T1000 (cell line): ENCODE data around the gene PRPF19.

Source experiments
- DNase-seq: peaks from one replicate; lab custom pipeline; 2025; ENCODE audit warnings: mixed read lengths; lab: John Stamatoyannopoulos, UW

Gene PRPF19

GRCh38 chr11:60937811-60938210 is 31.4 kb upstream of the PRPF19 start:
- DNase-seq: no peak

GRCh38 chr11:60937144-60937527 is 30.8 kb upstream of the PRPF19 start:
- DNase-seq: no peak

- DNase-seq: no peak
These were observed 30.2 kb upstream of the PRPF19 start for GRCh38 chr11:60936467-60937143.

GRCh38 chr11:60935676-60936442 is 29.5 kb upstream of the PRPF19 start:
- no peak for DNase-seq

- no peak for DNase-seq
These were observed 28.6 kb upstream of the PRPF19 start for GRCh38 chr11:60934790-60935605.

GRCh38 chr11:60934124-60934789 is 27.9 kb upstream of the PRPF19 start:
- DNase-seq: no peak

GRCh38 chr11:60933416-60934123 is 27.2 kb upstream of the PRPF19 start:
- no peak for DNase-seq

- DNase-seq: no peak
These were observed 26.4 kb upstream of the PRPF19 start for GRCh38 chr11:60932605-60933356.

GRCh38 chr11:60931917-60932316 is 25.5 kb upstream of the PRPF19 start:
- no peak for DNase-seq

- no peak for DNase-seq
These were observed 24.0 kb upstream of the PRPF19 start for GRCh38 chr11:60930394-60930793.

GRCh38 chr11:60929764-60930163 is 23.4 kb upstream of the PRPF19 start:
- no peak for DNase-seq

- DNase-seq: no peak
These were observed 22.2 kb upstream of the PRPF19 start for GRCh38 chr11:60928563-60929001.

GRCh38 chr11:60927600-60927999 is 21.2 kb upstream of the PRPF19 start:
- DNase-seq: no peak

GRCh38 chr11:60927061-60927592 is 20.7 kb upstream of the PRPF19 start:
- DNase-seq: no peak

- no peak for DNase-seq
These were observed 20.1 kb upstream of the PRPF19 start for GRCh38 chr11:60926500-60926899.

GRCh38 chr11:60925868-60926267 is 19.5 kb upstream of the PRPF19 start:
- peak; percentile 59 for DNase-seq

GRCh38 chr11:60924906-60925853 is 18.8 kb upstream of the PRPF19 start:
- no peak for DNase-seq

GRCh38 chr11:60924110-60924905 is 17.9 kb upstream of the PRPF19 start, which contains the start of gene TMEM132A:
Gene TMEM132A (plus strand): TSS chr11:60924460. CDS start chr11:60924634, 174 bp downstream.
- peak; percentile 61 for DNase-seq
